GM12878 (cell line): ENCODE results near the gene DNAH2. TPM values are rescaled to one million over a fixed set of nuclear protein-coding genes. Genes with fewer than 3 reads are reported as not detected.

Source experiments
- ATAC-seq: fragments of 200-7000 bp; cut with Tn5 transposase; 3 replicates; pipeline ENCODE4 v1.9.1; 2020; ENCODE audit warnings: mild to moderate bottlenecking, moderate library complexity
- BruUV-seq: library from RNA; stranded (reverse); fragments of 400-500 nt; replicated peaks from 2 replicates; lab custom pipeline; 2021; lab: Mats Ljungman, UMichigan
- CTCF ChIA-PET: fragments of 300-600 bp; sonication (Branson Sonifier 250); formaldehyde crosslinking; extraction: SDS; loops from one replicate; lab custom pipeline; 2021; ENCODE audit warnings: inconsistent platforms; lab: Yijun Ruan, JAX
- POLR2A ChIA-PET: fragments of 350-600 bp; formaldehyde crosslinking; extraction: SDS; loops from one replicate; lab custom pipeline; 2021; ENCODE audit warnings: inconsistent platforms; lab: Charles Lee
- RAD21 ChIA-PET: fragments of 300-600 bp; sonication (Branson Sonifier 250); formaldehyde crosslinking; loops from one replicate; lab custom pipeline; 2023; ENCODE audit warnings: antibody characterized with exemption; ENCODE audit not compliant: unreplicated experiment; lab: Charles Lee
- SMC1A ChIA-PET: fragments of 300-600 bp; sonication (Branson Sonifier 250); formaldehyde crosslinking; loops from one replicate; lab custom pipeline; 2023; ENCODE audit not compliant: unreplicated experiment, uncharacterized antibody; lab: Charles Lee
- DNase-seq: peaks from one replicate; pipeline ENCODE4 v3.0.0-alpha.2; 2011; ENCODE audit warnings: low read depth, low spot score
- FAIRE-seq: peaks from 3 replicates; lab custom pipeline; 2011; peaks lifted over from hg19 to GRCh38; lab: Jason Lieb, UNC
- H2AFZ ChIP-seq: 2 replicates; pipeline ENCODE4 v1.6.0; 2011; ENCODE audit warnings: low read depth, low read length, control low read depth; ENCODE audit not compliant: control insufficient read depth
- H3K27ac ChIP-seq: 2 replicates; pipeline ENCODE4 v1.5.1; 2011; ENCODE audit warnings: control low read depth; ENCODE audit not compliant: control insufficient read depth, insufficient read depth
- H3K27me3 ChIP-seq, 2 experiments: replicated peaks in 1 of 2; 2 replicates each; pipeline versions ENCODE4 v1.6.0 to v1.6.1; 2011; ENCODE audit warnings: low read length in 1 of 2; ENCODE audit not compliant: control insufficient read depth in 2 of 2, insufficient read depth in 2 of 2
- H3K36me3 ChIP-seq, 2 experiments: 2 replicates each; pipeline ENCODE4 v1.5.1; 2011; ENCODE audit warnings: low read length in 1 of 2; ENCODE audit not compliant: control insufficient read depth in 2 of 2, insufficient read depth in 2 of 2
- H3K4me1 ChIP-seq: 2 replicates; pipeline ENCODE4 v1.6.1; 2011; ENCODE audit warnings: mild to moderate bottlenecking, low read length, moderate library complexity, mixed read lengths; ENCODE audit not compliant: control insufficient read depth, insufficient read depth
- H3K4me2 ChIP-seq: 2 replicates; pipeline ENCODE4 v1.6.0; 2011; ENCODE audit warnings: control low read depth; ENCODE audit not compliant: control insufficient read depth, insufficient read depth
- H3K4me3 ChIP-seq: fragments of 200-600 bp; sonication (generic); 2 replicates; pipeline ENCODE4 v1.5.1; 2016
- H3K79me2 ChIP-seq: 2 replicates; pipeline ENCODE4 v1.6.0; 2011; ENCODE audit warnings: low read length; ENCODE audit not compliant: control insufficient read depth, insufficient read depth
- H3K9ac ChIP-seq: 2 replicates; pipeline ENCODE4 v1.8.0; 2011; ENCODE audit warnings: low read length, control low read depth, mixed read lengths; ENCODE audit not compliant: control insufficient read depth, insufficient read depth
- H3K9me3 ChIP-seq: replicated peaks from 3 replicates; pipeline ENCODE4 v1.5.1; 2011; ENCODE audit warnings: mild to moderate bottlenecking, low read length; ENCODE audit not compliant: control insufficient read depth, insufficient read depth
- H4K20me1 ChIP-seq: 2 replicates; pipeline ENCODE4 v1.6.0; 2011; ENCODE audit not compliant: control insufficient read depth, insufficient read depth
- BHLHE40 ChIP-seq, 2 experiments: fragments of 450-650 bp in 1 of 2; IDR thresholded peaks; 2 replicates each; pipeline ENCODE4 v1.6.1; 2011 to 2017; ENCODE audit warnings: low read depth in 2 of 2, borderline replicate concordance in 1 of 2, improper control_type of control experiment in 1 of 2, low read length in 1 of 2, mild to moderate bottlenecking in 1 of 2
- CBFB ChIP-seq: IDR thresholded peaks from 2 replicates; pipeline ENCODE4 v1.6.1; 2016; ENCODE audit warnings: antibody characterized with exemption, low read depth
- EP300 ChIP-seq, 2 experiments: fragments of 150-350 bp in 1 of 2; IDR thresholded peaks; 2 replicates each; pipeline ENCODE4 v1.6.1; 2011 to 2012; ENCODE audit warnings: low read depth in 2 of 2, low read length in 2 of 2, borderline replicate concordance in 1 of 2, improper control_type of control experiment in 1 of 2, inconsistent platforms in 1 of 2; ENCODE audit not compliant: control insufficient read depth in 1 of 2
- ESRRA ChIP-seq: IDR thresholded peaks from 2 replicates; pipeline ENCODE4 v1.6.1; 2012; ENCODE audit warnings: mild to moderate bottlenecking, low read length, improper control_type of control experiment
- IKZF1 ChIP-seq: fragments of 450-650 bp; conservative IDR thresholded peaks from 2 replicates; pipeline ENCODE4 v1.6.1; 2017; ENCODE audit warnings: antibody characterized with exemption, mild to moderate bottlenecking
- JUND ChIP-seq: IDR thresholded peaks from 2 replicates; pipeline ENCODE4 v1.6.1; 2012; ENCODE audit warnings: low read depth, mild to moderate bottlenecking, low read length, improper control_type of control experiment, moderate library complexity
- POLR2A ChIP-seq: IDR thresholded peaks from 2 replicates; pipeline ENCODE4 v1.6.1; 2011; ENCODE audit warnings: low read depth, mild to moderate bottlenecking, low read length
- SMC3 ChIP-seq: IDR thresholded peaks from 2 replicates; pipeline ENCODE4 v1.6.1; 2011; ENCODE audit warnings: low read length, improper control_type of control experiment, borderline replicate concordance
- SP1 ChIP-seq: IDR thresholded peaks from one replicate; pipeline ENCODE4 v1.6.1; 2011; ENCODE audit warnings: low read depth, low read length
- SREBF1 ChIP-seq: IDR thresholded peaks from 2 replicates; pipeline ENCODE4 v1.6.1; 2012; ENCODE audit warnings: mild to moderate bottlenecking, low read length
- YY1 ChIP-seq: IDR thresholded peaks from 2 replicates; pipeline ENCODE4 v1.6.1; 2011; ENCODE audit warnings: low read depth, mild to moderate bottlenecking, low read length
- ZNF207 ChIP-seq: fragments of 450-650 bp; IDR thresholded peaks from 2 replicates; pipeline ENCODE4 v1.6.1; 2014; ENCODE audit warnings: antibody characterized with exemption, mild to moderate bottlenecking, borderline replicate concordance
- WGBS: methylation state at CpG from one replicate; pipeline ENCODE4 v1.1.6; 2016; ENCODE audit warnings: low lambda C conversion rate; ENCODE audit not compliant: insufficient replicate concordance, insufficient coverage; ENCODE audit errors: missing lambda C conversion rate; 5-methylcytosine and 5-hydroxymethylcytosine counted together
- in situ Hi-C: fragments of 300-500 bp; cut with MboI; formaldehyde crosslinking; loops from 9 replicates; pipeline ENCODE4 v1.14.3; 2018; ENCODE audit warnings: mixed read lengths
- intact Hi-C: fragments of 100-400 bp; cut with micrococcal nuclease; formaldehyde crosslinking; loops from one replicate; pipeline ENCODE4 v1.14.2; 2022; ENCODE audit not compliant: unreplicated experiment
- polyA plus RNA-seq, 11 experiments: library from polyadenylated mRNA; depleted of rRNA in 4 of 11; unstranded in 6 of 11; stranded (reverse) in 5 of 11; fragments of >200 nt; fragmentation: Nextera tagmentation in 4 of 11; fragmentation: Illumina TruSeq in 1 of 11; extraction: Ambion mirVana in 4 of 11; extraction: Trizol in 1 of 11; gene quantifications; 1 replicate in 1 of 11; 2 replicates in 10 of 11; pipeline versions ENCODE4 v1.2.1 to v1.2.3, GENCODE V29; 2011 to 2016; ENCODE audit warnings: inconsistent platforms in 2 of 11, missing spikeins in 2 of 11, low read depth in 1 of 11
- total RNA-seq, 4 experiments: library from RNA; depleted of rRNA in 3 of 4; stranded (reverse); fragments of >200 nt in 3 of 4; fragmentation: Illumina TruSeq in 1 of 4; extraction: Trizol in 1 of 4; gene quantifications; 2 replicates each; pipeline versions ENCODE4 v1.2.1 to v1.2.3, GENCODE V29; 2013 to 2021
- TF ChIP-seq, protein P1 (sequence below): IDR thresholded peaks from 2 replicates; pipeline ENCODE4 v1.6.1; 2011; ENCODE audit warnings: borderline replicate concordance, low read depth, mild to moderate bottlenecking, moderate library complexity, mixed read lengths, low read length; ENCODE audit not compliant: insufficient read depth; ENCODE audit errors: extremely low read length
- TF ChIP-seq, protein P2 (sequence below): fragments of 450-650 bp; IDR thresholded peaks from 2 replicates; pipeline ENCODE4 v1.6.1; 2017; ENCODE audit warnings: mild to moderate bottlenecking, moderate library complexity
- TF ChIP-seq, protein P3 (sequence below): fragments of 450-650 bp; IDR thresholded peaks from 2 replicates; pipeline ENCODE4 v1.6.1; 2017; ENCODE audit warnings: low read depth, mild to moderate bottlenecking, moderate library complexity

The DNAH2 gene
- total and polyA plus RNA-seq, 10 of the 15 experiments (the other 5 are each of a cell fraction or from before 2014, with no cell fraction given) = not detected

DNA sequence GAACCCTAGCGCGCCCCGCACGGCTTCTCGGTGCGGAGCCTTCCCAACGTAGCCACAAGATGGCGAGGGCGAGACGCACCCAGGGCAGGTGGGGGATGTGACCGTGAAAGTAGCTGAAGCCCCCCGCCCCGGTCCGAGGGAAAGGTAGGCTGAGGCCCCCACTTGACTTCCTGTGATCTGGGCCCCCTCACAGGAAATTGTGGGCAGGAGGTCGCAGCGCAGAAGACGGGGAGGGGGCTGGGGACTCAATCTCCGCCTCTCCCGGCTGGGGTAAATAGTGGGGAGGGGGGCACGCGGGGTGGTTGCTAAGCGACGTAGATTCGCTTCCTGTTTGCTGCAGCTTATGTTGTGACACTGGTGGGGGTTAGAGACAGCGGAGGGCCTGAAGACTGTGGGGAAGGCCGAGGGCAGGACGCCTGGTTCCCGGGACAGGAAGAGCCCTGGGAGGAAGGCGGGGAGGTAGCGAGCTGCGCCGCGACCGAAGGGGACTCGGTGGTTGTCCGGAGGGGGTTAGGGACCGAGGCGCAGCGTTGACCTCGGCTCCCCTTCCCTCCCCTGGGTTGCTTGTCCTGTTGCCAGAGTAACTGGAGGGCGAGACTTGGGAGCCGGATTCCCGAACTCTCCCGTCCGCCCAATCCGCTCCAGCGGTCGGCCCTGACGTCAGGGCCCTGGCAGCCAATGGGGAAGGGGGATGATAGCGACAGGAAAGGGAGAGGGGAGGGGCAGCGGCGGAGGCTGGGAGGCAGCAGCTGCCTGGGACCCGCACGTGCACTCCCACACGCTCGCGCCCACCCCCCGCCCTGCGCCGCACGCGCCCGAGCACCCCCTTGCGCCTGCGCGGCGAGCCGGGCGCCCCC, 117.6 kb downstream of the DNAH2 start:
- FAIRE-seq (peak; percentile 99), DNase-seq (peak; percentile 90), ATAC-seq (peak; percentile 60)
- Histone ChIP-seq H3K9ac (peak overlapping the region; percentile 81), H4K20me1 (no peaks in the 10 kb centered on the region; the same call in 1 of the 2 replicates), H3K9me3 (no peaks in the 10 kb centered on the region), H3K27ac (peak overlapping the region; percentile 76), H3K4me2 (peak overlapping the region; percentile 91), H2AFZ (peak overlapping the region; percentile 83), H3K27me3 (peaks cover 0 to 1% of the 10 kb centered on the region in 2 experiments; a peak in 1 of 4 replicates), H3K4me3 (peak overlapping the region; percentile 100), H3K36me3 (peaks cover 0 to 2% of the 10 kb centered on the region in 2 experiments; a peak in 1 of 4 replicates), H3K4me1 (peaks cover 21% of the 10 kb centered on the region), H3K79me2 (peaks cover 31% of the 10 kb centered on the region)
- ChIA-PET POLR2A (interaction anchor here (0.6 to 4.9 kb wide), 10 partner anchors 8 to 460 kb away, joined by 3 to 49 read pairs (median 5); partner anchors contain the start of genes CYB5D1, NAA38, RNF227 and SLC25A35), RAD21 (interaction anchor here (0.8 to 5.4 kb wide), 8 partner anchors 9 to 92 kb away, joined by 3 to 44 read pairs (median 4); partner anchors contain the start of genes CYB5D1, NAA38 and TMEM88), SMC1A (interaction anchor here (0.6 to 3.3 kb wide), 8 partner anchors 10 to 104 kb away, joined by 3 to 22 read pairs (median 6); partner anchors contain the start of genes CNTROB, NAA38 and TRAPPC1), CTCF (interaction anchor here (0.6 to 5.9 kb wide), 20 partner anchors 11 to 480 kb away, joined by 3 to 57 read pairs (median 5); partner anchors contain the start of genes CYB5D1, NAA38, TMEM95 and TP53)
- no TSS peak for BruUV-seq
- intact Hi-C loops = loop anchor here (1.0 kb wide), 2 partner anchors 9 to 16 kb away; no protein-coding TSS in a partner anchor
- in situ Hi-C loops = no loop called here
- 2% methylated on average over 66 of the region's 69 CpGs for whole genome bisulfite sequencing
- TF ChIP-seq, protein P1, sequence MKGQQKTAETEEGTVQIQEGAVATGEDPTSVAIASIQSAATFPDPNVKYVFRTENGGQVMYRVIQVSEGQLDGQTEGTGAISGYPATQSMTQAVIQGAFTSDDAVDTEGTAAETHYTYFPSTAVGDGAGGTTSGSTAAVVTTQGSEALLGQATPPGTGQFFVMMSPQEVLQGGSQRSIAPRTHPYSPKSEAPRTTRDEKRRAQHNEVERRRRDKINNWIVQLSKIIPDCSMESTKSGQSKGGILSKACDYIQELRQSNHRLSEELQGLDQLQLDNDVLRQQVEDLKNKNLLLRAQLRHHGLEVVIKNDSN = peak; percentile 54
- peak; percentile 75 for TF ChIP-seq SP1
- TF ChIP-seq, protein P2, sequence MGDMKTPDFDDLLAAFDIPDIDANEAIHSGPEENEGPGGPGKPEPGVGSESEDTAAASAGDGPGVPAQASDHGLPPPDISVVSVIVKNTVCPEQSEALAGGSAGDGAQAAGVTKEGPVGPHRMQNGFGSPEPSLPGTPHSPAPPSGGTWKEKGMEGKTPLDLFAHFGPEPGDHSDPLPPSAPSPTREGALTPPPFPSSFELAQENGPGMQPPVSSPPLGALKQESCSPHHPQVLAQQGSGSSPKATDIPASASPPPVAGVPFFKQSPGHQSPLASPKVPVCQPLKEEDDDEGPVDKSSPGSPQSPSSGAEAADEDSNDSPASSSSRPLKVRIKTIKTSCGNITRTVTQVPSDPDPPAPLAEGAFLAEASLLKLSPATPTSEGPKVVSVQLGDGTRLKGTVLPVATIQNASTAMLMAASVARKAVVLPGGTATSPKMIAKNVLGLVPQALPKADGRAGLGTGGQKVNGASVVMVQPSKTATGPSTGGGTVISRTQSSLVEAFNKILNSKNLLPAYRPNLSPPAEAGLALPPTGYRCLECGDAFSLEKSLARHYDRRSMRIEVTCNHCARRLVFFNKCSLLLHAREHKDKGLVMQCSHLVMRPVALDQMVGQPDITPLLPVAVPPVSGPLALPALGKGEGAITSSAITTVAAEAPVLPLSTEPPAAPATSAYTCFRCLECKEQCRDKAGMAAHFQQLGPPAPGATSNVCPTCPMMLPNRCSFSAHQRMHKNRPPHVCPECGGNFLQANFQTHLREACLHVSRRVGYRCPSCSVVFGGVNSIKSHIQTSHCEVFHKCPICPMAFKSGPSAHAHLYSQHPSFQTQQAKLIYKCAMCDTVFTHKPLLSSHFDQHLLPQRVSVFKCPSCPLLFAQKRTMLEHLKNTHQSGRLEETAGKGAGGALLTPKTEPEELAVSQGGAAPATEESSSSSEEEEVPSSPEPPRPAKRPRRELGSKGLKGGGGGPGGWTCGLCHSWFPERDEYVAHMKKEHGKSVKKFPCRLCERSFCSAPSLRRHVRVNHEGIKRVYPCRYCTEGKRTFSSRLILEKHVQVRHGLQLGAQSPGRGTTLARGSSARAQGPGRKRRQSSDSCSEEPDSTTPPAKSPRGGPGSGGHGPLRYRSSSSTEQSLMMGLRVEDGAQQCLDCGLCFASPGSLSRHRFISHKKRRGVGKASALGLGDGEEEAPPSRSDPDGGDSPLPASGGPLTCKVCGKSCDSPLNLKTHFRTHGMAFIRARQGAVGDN = no peak
- TF ChIP-seq ESRRA = no peak
- TF ChIP-seq ZNF207 = peak; percentile 69; the same call in 1 of the 2 replicates
- peak in 1 of 2 experiments; percentile 35; a peak in 1 of 4 replicates for TF ChIP-seq EP300 (IDR thresholded peaks at IDR 0.05; ENCODE audit: borderline replicate concordance in 1 of 2, control insufficient read depth in 1 of 2, low read depth in 2 of 2, low read length in 2 of 2)
- no peak for TF ChIP-seq POLR2A
- TF ChIP-seq, protein P3, sequence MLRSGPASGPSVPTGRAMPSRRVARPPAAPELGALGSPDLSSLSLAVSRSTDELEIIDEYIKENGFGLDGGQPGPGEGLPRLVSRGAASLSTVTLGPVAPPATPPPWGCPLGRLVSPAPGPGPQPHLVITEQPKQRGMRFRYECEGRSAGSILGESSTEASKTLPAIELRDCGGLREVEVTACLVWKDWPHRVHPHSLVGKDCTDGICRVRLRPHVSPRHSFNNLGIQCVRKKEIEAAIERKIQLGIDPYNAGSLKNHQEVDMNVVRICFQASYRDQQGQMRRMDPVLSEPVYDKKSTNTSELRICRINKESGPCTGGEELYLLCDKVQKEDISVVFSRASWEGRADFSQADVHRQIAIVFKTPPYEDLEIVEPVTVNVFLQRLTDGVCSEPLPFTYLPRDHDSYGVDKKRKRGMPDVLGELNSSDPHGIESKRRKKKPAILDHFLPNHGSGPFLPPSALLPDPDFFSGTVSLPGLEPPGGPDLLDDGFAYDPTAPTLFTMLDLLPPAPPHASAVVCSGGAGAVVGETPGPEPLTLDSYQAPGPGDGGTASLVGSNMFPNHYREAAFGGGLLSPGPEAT = peak; percentile 79
- TF ChIP-seq CBFB = no peak
- peak; percentile 41; the same call in 1 of the 2 replicates for TF ChIP-seq YY1
- TF ChIP-seq BHLHE40 (IDR thresholded peaks at IDR 0.05; ENCODE audit: borderline replicate concordance in 1 of 2, low read depth in 2 of 2, low read length in 1 of 2) = peak; percentile 100
- peak; percentile 96 for TF ChIP-seq IKZF1
- TF ChIP-seq JUND = 0 out of 2 replicates have a peak, but pooled peaks have one; percentile 16
- TF ChIP-seq SREBF1 = no peak
- TF ChIP-seq SMC3 = peak; percentile 74
